Fibroblast of villous mesenchyme (primary cell): Measurements from ENCODE around the gene LRP1. TPM values are rescaled to one million over a fixed set of nuclear protein-coding genes. Genes with fewer than 3 reads are reported as not detected.

Source experiments
- DNase-seq: peaks from one replicate; pipeline ENCODE4 v3.0.0-alpha.2; 2010; ENCODE audit warnings: low read depth
- H3K4me3 ChIP-seq: 2 replicates; pipeline ENCODE4 v1.5.1; 2011; ENCODE audit warnings: low read depth, mild to moderate bottlenecking, low read length
- total RNA-seq: library from RNA; depleted of rRNA; stranded (reverse); fragments of >200 nt; gene quantifications from 2 replicates; pipeline ENCODE4 v1.2.3, GENCODE V29; 2012
- TF ChIP-seq, protein P1 (sequence below): IDR thresholded peaks from 2 replicates; pipeline ENCODE4 v1.5.1; 2012; ENCODE audit warnings: low read depth, mild to moderate bottlenecking, low read length; ENCODE audit not compliant: insufficient read depth

The LRP1 gene
- total RNA-seq, 1 donor = 228 TPM

DNA sequence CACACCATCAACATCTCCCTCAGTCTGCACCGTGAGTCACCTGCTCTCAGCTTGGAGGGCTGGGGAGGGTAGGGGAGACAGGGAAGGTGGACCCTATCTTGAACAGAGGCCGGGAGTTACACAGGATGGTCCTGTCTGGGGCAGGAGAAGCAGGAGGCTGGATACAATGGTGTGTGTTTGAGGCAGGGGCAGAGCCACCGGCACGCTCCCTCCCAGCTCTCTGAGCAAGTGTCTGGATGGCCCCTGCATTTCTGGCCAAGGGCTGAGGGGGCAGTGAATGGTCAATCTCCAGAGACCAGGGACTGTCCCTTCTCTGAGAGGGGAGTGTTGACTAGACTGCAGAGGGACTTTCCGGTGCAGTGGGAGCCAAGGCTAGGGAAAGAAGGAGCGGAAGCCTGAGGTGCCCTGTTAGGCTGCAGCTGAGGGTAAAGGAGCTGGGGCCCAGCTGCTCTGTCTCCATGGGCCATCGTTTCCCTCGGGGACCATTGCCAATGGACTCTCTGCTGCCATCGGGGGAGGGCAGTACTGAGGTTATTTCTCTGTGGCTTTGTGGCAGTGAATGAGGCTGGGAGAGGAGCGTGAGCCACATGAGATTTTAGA, 17.3 kb downstream of the LRP1 start:
- no peak for DNase-seq
- no peak overlapping the region for H3K4me3 ChIP-seq
- TF ChIP-seq, protein P1, sequence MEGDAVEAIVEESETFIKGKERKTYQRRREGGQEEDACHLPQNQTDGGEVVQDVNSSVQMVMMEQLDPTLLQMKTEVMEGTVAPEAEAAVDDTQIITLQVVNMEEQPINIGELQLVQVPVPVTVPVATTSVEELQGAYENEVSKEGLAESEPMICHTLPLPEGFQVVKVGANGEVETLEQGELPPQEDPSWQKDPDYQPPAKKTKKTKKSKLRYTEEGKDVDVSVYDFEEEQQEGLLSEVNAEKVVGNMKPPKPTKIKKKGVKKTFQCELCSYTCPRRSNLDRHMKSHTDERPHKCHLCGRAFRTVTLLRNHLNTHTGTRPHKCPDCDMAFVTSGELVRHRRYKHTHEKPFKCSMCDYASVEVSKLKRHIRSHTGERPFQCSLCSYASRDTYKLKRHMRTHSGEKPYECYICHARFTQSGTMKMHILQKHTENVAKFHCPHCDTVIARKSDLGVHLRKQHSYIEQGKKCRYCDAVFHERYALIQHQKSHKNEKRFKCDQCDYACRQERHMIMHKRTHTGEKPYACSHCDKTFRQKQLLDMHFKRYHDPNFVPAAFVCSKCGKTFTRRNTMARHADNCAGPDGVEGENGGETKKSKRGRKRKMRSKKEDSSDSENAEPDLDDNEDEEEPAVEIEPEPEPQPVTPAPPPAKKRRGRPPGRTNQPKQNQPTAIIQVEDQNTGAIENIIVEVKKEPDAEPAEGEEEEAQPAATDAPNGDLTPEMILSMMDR = no peak

DNA sequence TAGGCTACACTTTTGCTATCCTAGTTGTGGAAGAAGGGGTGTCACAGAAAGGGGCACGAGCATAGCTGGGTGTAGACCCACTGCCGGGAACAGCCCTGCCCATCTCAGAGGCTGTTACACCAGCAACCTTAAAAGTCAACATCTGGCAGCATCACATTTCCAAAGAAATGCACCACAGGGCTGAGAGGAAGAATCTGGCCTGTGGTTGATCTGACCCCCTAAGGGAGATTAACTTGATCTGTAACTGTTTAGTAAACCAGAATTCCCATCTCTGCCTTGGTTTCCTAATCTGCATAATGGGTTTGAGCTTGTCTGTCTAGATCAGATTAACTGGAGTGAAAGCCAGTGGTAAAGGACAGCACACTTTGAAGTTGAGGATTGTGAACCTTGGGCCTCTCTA, 17.8 kb downstream of the LRP1 start:
- TF ChIP-seq, protein P1 = no peak
- H3K4me3 ChIP-seq = no peak overlapping the region
- DNase-seq = no peak

DNA sequence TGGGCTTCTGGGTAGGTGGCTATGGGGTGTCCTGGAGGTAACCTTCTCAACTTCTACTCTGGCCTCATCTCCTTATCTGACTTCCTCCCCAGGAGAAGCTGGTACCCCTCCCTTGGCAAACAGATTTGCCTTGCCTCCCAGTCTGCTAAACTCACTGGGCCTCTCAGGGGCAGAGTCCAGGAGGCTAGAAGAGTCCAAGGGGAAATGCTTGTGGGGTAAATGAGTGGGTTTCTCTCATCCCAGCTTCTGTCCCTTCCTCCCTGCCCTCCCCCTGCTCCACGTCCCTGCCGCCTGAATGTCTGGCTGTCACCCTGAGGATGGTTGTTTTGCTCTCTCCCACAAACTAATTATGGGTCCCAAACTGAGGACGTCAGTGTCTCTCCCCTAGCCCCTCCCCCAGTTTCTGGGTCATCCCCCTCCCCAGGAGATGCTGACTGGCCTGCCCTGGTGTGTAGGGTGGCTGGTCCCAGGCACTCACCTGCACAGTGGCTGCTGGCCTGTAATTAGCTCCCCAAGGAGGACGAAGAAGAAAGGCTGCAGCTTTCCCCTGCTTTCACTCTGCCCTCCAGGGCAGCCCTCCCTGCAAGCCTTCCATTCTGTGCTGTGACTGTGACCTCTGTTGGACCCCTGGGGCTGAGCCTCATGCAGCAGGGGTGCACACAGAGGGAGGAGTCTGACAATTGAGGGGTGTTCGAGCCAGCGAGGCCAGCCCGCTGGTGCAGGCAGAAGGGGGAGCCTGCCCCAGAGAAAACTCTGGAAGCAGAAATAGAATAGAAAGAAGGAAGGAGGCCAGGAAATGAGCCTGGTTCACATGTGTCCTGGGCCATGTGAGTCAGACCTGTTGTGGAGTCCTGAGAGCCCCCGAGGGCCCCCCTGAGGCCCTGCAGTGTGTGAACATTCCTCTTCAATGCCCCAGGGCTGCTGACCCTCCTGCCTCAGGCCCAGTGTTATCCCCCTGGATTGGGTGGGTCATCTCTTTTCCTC, 19.0 kb downstream of the LRP1 start, which contains the start of gene LRP1-AS:
LRP1-AS (minus strand) TSS at position 659 of the 984 bp plus-strand sequence.
- no peak within 1 kb of the TSS for H3K4me3 ChIP-seq
- TF ChIP-seq, protein P1 = no peak
- DNase-seq = peak; percentile 64

DNA sequence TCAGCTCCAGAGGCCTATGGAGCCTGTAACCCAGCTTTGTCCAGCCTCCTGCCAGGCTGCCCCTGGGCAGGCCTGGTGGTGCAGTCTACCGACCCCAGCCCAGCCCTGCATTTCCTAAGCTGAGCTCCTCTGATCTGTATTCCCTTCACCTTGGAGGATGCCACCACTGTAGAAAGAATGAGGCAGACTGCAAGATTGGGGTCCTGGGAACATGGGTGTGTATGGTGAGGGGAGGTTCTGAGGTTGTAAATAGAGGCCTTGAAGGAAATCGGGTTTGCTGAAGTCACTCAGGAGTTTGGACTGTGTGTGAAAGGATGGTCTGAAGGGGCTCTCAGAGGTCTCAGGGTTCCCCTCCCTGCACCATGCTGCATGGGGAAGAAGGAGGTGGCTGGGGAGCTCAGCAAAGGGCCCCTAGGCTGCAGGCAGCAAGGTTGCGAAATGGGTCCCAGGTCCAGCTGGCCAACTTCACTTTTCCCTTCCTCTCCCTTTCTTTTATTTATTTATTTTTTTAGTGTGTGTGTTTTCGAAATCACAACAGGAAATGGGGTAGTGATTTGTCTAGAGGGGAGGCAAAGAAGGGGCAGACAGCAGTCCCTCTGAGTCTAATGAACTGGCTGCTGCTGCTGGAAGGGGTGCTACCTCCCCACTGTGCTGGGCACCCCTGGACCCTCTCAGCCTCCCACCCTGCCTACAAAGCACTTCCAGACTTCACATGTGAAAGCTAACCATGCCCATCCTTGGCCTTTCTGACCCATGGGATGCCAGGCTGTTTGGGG, 20.4 kb downstream of the LRP1 start:
- peak overlapping the region; percentile 2 for H3K4me3 ChIP-seq
- TF ChIP-seq, protein P1 = no peak
- DNase-seq = peak; percentile 91

DNA sequence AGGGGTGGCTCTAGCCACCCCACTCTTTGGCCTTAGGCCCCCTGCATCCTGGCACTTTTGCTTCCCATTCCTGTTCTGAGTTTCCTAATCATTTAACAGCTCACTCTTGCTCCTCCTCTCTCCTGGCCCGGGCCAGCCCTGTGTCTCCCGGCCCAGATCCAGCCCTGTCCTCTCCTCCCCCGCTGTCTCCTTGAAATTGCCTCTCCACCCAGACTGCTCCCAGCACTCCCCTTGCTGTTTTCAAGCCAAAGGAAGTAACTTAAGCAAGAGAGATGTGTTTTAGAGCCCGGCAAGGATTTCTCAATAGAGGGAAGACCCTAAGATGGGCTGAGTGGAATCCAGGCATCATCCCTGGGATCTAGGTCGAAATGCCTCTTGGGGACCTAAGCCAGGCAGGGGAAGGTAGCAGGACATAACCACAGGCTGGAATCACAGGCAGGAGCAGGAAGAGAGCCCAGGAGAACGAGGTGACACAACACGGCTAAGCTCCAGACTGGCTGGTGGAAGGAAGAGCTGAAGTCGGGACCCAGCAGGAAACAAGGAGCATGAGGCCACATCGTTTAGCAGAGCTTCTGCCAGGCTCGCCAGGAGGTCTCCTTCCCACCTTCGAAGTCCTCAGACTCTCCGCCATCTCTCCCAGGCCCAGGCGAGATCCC, 21.1 kb downstream of the LRP1 start:
- TF ChIP-seq, protein P1 = no peak
- DNase-seq = peak; percentile 89
- H3K4me3 ChIP-seq = peak overlapping the region; percentile 2

DNA sequence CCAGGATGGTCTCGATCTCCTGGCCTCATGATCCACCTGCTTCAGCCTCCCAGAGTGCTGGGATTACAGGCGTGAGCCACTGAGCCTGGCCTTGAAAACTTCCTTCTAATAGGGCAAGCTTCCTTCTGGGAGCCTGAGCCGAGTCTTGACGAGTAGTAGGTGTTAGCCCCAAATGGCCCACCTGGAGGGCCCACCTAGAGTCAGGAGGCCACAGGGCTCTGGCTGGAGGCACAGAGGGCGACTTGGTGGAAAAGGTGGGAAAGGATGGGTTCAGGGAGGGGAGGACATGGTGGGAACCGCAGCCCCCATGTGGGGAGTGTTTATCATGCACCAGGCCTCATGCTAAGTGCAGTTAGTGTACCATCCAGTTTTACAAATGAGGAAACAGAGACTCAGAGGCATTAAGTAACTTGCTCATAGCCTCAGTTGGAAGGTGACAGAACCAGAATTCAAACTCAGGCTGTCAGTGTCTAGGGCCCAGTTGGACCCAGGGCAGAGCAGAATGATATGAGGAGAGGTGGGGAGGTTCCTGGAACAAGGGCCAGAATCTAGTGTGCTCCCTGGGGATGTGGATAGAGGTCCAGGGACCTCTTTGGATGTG, 22.2 kb downstream of the LRP1 start:
- no peak for DNase-seq
- TF ChIP-seq, protein P1 = no peak
- no peak overlapping the region for H3K4me3 ChIP-seq
